ENCODE data around the gene LRRC75A.
"Not testable (repeated sequence)": the region's sequence is repeated elsewhere in the genome, so short reads cannot be mapped to it uniquely, and the experiment has no call there.

LRRC75A gene

DNA sequence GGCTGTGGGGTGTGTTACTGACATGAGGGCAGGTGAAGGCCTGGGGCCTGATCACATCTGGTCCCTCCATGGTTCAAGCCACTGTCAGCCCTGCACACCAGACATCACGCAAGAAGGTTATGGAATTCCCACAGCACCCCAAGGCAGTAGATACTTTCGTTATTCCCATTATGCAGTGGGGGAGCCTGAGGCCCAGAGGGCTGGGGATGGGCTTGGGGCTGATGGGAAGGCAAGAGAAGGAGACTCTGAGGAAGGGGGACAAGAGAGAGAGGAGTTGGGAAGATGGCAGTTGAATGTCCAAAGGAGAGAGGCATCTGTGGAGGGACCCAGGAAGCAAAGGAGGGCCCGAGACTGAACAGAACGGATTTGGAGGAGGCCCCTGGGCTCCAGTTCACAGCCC, 42.0 kb downstream of the LRRC75A start:
- no peak for ATAC-seq
- no peak for DNase-seq

DNA sequence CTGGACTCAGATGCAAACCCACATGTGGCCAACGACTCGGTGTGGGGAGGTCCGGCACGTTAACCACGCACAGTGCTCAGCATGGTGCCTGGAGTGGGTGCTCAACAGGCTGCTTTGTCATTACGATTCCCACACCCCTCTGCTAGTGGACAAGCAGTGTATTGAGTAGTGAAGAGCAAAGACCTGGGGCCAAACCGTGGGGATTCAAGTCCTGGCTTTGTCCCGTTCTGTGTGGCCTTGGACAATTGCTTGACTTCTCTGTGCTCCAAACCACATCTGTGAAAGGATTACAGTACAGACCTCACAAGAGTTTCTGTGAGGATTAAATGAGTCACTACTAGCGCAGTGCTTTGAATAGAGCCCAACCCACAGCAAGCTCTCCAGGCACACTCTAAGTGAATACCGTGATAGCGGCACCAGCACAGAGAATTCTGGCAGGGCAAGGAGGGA, 42.8 kb downstream of the LRRC75A start:
- DNase-seq (no peak), ATAC-seq (peak; percentile 59)

DNA sequence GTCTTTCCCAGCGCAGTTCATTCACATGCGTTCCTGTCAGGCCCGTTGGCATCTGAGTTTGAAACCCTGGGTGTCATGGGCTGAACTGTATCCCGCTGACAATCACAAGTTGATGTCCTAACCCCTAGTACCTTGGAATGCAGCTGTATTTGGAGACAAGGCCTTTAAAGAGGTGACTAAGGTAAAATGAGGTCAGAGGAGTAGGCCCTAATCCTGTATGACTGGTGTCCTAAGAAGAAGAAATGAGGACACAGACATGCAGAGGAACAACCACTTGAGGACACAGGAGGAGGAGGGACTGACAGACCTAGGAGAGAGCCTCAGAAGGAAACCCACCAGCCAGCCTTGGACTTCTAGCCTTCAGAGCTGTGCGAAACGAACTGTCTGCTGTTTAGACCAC, 43.5 kb downstream of the LRRC75A start:
- no peak for ATAC-seq

DNA sequence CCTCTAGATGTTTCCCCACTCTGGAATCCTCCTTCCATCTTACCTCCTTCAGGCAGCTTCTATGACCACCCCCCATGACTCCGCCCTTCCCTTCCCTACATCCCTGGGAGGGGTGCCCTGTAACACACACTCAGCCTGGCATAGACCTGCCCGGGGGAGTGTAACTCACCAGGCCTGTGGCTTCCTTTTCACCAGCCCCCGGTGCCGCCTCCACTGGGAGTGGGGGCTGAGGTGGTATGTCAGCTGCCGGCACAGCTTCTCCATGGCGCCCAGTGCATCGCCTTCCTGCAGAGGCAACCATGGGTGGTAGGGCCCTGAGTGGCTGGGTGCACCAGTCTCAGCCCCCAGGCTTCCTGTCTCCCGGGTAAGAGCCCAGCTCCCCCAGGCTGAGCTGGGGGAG, 44.3 kb downstream of the LRRC75A start:
- ATAC-seq: no peak
- DNase-seq: no peak

More for the DNA sequence above, 43.5 kb downstream of the LRRC75A start:
- DNase-seq: no peak

DNA sequence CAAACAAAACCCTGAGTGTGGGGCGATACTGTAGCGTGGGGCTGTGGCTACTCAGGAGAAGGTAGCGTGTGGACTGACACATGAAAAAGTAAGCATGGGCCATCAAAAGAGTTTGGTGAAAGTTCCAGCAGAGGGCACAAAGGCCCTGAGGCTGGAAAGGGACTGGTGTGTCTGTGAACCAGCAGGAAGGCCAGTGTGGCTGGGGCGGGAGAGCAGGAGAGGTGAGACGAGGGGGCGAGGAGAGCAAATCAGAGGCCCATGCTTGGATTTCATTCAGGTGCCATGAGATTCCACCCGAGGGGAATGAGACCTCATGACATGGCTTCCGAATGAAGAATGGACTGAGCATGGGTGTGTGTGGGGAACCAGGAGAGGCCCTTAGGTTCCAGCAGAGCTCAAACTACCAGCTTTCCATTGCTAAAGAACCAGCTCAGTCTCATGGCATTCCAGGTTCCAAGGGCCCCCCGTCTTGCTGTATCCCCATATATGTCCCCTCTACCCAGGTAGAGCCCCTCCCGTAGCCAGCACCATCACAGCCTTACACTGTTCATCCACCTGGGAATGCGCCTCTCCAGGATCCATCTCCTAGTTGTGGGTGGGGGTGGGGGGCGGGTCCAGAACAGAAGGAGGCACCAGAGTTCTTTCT, 45.5 kb downstream of the LRRC75A start:
- ATAC-seq: no peak
- DNase-seq: no peak

DNA sequence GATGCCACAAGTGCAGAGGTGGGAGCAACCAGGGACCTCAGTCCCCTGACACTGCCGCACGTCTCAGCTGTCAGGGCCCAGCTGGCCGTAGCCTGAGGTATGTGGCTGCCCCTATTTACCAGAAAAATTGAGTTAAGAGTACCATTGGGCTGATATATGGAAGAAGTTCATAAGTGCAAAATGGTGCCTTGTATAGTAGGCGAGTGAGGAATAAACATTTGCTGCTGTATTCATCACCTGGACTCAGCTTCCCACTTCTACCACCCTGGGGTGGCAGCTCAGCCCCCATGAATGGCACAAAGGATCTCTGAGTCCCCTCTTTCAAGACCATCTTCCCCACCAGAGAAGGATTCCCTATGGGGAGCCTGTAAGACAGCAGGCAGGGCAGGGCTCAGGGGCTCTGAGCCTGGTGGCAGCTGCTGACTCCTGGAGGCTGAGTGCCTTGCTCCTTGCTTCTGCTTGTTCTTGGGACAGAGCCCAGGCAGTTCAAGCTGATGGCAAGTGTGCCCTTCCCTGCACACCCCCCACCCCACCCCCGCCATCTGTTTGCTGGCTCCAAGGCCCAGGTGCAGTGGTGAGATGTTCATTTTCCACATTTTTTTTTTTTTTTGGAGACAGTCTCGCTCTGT, 47.6 kb downstream of the LRRC75A start:
- DNase-seq: peak; percentile 43
- peak; percentile 4 for ATAC-seq

DNA sequence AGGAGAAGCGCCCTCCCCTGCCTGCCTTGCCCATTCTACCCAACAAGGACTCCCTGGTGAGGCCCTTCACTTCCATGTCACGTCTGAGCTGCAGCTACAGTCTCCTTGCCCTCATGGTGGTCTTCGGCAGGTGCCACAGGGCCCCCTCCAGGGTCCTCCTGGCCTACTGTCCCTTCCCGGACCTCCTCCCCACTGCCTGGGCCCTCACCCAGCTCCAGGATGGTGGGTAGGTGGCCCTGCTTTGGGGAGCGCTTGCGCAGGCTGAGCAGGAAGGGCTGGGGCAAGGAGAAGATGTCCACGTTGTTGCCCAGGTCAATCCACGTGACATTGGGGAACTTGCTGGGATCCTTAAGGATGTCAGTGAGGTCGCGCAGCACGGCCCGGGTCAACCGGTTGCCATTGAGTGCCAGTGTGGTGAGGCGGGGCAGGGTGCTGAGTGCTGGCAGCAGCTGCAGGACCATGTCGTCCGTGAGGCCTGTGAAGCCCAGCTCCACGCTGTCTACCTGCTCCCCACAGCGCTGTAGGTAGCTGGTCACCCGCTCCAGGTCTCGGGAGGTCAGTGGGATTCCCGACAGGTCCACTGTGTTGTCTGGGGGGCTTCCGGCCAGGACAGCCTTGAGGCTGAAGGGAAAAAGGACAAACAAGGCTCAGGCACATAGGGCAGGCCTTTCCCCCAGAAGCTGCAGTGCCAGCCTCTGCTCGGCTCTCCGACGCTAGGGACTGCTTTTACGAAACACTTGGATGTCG, 48.3 kb downstream of the LRRC75A start:
- DNase-seq (peak; percentile 61), ATAC-seq (peak; percentile 10)

DNA sequence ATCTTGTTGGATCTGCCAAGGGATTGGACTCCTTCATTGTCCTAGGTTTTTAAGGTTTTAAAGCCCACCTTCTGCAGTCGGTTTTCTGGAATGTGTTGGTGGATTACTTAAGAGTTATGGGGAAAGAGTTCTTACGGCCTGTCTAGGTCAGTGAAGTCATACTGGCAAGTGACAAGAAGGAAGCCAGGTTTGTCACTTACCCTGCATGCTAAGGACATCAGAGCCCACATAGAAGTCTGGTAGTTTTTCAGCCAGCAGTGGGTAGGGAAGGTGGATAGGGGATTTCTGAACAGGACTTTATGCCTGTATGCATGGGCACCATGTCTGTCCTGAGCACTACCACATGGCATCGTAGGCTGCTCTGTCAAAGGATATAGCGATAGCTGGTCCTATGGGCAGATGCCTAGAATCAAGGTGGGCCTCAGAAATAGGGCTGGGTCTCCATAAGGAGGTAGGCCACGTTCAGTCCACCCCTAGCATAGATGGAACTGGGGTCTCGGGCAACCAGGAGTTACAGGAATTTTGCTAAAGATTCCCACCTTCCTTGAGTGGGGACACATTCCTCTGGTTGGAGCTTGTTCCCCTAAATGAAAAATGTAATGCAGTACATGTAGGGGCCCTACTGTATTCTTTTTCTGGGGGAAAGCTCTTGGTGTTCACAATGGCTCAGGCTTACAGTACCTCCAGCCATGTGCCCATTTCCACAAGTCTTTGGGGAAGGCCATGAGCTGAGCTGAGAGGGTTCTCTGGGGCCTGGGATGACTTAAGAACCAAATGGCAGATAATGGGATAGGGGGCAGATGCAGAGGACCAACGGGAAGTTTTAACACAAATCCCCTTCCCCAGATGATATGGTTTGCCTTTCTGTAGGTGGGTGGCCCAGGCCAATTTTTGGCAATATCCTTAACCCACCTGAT, 49.1 kb downstream of the LRRC75A start:
- ATAC-seq (no peak), DNase-seq (no peak)

DNA sequence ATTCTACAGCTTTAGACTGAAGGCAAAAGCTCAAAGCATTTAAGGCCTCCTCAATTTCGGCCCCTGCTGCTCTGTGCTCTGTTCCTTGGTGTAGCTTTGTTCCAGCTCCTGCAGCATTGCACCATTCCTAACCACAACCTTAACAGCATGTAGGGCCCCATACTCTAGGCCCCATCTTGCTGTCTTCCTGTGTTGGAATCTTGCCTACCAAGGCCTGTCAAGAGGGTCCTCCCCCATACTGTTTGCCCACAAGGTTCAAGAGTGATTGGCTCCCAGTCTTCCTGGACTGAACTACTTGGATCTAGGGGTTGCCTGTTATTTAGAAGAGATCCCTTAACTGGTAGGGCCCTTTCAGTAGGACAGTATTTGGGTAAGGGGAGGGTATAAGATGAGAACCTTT, 49.9 kb downstream of the LRRC75A start:
- ATAC-seq (no peak), DNase-seq (no peak)

DNA sequence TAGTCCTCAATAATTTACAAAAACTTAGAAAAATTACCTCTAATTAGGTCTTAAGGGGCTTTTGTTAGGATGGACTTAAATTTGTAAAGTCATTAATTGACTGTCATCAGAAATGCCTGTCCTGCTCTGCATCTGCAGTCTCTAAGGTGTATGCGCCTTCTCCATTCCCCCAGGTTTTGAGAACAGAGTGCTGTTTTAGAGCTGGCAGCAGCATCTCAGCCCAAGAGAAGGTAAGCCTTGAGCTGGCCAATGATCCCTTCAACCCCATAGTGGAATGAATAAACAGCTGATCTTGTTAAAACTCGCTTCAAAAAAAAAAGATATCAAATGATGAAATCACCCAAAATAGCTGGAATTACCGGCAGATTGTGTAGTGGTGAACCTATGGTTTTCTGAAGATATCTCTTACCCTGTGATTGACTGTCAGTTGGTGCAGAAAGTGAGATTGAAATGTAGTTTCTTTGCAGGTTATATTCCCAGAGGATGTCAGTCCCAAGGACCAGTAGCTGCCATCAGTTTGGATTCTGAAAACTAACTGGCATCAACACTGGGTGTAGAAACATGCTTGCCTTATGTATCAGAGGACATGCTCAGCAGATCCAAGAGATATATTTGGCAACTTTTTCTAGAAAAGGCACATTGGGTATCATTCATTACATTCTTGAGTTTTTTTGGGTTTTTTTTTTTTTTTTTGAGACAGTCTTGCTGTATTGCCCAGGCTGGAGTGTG, 50.9 kb downstream of the LRRC75A start:
- no peak for ATAC-seq

DNA sequence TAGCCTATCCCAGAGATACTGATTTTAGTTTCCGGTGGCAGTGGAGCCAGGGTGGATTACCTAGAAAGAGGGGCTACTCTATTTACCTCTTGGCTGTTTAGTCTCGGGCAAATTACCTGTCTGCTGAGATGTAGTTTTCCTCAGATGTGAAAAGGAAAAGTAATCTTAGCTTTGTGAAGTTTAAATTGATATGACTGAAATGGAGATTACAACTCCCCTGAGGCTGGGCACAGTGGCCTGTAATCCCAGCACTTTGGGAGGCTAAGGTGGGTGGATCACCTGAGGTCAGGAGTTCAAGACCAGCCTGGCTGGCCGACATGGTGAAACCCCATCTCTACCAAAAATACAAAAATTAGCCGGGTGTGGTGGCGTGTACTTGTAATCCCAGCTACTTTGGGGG, 51.6 kb downstream of the LRRC75A start:
- DNase-seq, ATAC-seq: not testable (repeated sequence)

More for the DNA sequence above, 50.9 kb downstream of the LRRC75A start:
- no peak for DNase-seq

DNA sequence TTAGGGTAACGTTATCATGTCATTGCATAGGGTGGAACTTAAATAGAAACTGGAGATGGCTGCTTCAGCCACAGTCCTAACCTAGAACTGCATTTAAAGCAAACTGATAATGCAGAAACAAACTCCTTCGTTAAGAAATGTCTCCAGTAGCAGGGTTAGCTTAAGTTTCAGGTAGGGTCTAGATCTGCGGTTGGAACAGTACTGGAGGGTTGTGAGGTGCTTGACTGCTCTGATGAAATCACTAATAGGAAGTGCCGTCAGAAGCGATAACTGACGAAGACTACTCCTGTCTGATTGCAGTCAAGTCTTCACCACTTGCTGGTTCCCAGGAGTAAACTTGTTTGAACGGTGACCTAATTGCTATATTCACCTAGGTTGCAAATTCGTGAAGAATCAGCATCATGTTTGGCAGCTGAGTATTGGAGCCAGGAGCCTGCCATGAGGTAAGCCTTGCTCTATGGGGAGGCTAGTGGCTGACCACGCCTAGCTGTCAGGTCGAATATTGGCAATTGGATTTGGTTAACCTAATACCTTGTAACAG, 52.1 kb downstream of the LRRC75A start:
- no peak for ATAC-seq
- no peak for DNase-seq

DNA sequence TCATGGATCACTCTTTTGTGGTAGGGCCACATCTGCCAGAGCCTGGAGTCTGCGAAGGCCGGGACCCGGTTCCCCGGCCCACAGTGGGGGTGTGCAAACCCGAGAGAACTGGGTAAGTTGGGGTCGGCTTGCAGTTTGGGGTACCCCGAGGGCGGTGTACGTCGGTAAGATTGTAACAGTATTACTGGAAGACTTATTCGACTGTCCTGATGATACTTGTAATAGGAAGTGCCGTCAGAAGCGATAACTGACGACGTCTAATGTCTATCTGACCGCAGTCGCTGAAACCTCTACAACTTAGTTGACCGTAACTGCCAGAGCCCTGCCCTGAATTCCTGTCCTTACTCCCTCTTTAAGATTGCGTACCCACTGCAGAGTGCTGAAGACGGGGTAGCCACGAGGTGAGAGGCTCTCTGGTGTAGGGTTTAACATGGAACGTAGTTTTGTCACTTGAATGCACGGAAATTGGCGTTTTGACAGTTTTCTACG, 52.6 kb downstream of the LRRC75A start:
- ATAC-seq (no peak), DNase-seq (no peak)

DNA sequence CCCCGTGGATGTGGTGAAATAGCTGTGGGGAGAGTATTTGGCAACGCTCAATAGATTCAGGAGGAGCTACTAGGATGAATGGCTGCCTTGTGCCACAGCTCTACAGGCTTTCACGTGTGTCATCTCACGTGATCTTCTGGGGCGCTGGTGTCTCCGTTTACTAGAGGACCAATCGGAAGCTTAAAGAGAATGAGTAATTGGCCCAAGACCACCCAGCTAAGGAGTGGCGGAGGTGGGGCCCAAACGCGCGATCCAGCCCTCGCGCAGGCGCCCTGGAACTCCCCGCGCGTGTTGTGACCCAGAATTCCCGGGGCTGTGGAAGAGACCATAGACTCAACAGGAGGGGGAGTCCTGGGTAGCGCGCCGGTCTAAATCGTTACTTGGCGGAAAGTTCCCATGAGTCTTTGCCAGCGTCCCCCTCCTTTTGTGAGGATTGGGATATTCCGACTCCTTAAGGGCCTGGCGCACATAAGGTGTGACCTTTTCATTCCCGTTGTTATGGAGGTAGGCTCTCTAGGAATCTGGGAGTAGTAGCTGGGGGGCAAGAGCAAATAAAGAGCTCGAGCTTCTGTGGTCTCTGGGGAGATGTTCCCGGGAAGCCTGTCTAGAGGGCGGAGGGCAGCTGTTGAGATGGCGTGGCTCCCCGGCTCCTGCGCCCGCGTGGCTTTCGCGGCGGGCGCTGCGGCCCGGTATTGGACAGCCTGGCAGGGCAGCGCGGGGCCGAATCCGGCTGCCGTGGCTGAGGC, 53.3 kb downstream of the LRRC75A start:
- DNase-seq (peak; percentile 94), ATAC-seq (peak; percentile 89)

DNA sequence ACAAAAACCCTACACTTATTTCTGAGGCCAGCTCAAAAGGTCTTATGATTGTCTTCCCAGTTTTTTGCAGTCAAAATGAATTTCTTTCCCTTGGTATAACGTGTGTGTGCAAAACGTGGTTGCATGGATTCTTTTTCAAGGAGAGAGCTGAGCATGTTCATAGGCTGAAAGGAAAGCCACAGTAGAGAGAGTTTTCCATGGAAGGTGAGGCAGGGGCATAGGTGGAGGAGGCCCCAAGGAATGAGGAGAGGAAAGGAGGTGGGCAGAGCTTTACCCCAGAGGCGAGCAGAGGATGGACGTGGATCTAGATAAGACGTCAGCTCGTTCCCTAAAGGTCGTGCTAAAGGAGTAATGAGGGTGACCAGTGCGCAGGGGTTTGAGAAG, 53.8 kb downstream of the LRRC75A start:
- DNase-seq (no peak), ATAC-seq (no peak)

DNA sequence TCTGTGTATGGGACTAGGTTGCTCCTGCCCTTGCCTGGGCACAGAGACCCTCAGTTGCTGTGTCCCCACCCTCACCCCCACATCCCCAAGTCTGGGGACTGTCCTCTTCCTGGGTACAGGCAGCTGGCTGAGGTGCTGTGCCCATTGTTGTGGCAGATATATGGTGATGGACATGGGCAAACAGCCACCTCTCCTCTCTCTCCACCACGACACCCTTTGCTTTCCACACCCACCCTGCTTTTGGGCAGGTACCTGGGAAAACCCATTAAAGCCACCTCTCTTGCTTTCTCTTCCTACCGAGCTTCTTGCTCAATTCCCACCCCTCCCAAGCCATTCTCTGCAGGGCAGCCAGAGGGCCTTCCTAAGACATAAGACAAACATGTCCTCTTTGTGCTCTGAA, 54.9 kb downstream of the LRRC75A start:
- DNase-seq (no peak), ATAC-seq (no peak)

DNA sequence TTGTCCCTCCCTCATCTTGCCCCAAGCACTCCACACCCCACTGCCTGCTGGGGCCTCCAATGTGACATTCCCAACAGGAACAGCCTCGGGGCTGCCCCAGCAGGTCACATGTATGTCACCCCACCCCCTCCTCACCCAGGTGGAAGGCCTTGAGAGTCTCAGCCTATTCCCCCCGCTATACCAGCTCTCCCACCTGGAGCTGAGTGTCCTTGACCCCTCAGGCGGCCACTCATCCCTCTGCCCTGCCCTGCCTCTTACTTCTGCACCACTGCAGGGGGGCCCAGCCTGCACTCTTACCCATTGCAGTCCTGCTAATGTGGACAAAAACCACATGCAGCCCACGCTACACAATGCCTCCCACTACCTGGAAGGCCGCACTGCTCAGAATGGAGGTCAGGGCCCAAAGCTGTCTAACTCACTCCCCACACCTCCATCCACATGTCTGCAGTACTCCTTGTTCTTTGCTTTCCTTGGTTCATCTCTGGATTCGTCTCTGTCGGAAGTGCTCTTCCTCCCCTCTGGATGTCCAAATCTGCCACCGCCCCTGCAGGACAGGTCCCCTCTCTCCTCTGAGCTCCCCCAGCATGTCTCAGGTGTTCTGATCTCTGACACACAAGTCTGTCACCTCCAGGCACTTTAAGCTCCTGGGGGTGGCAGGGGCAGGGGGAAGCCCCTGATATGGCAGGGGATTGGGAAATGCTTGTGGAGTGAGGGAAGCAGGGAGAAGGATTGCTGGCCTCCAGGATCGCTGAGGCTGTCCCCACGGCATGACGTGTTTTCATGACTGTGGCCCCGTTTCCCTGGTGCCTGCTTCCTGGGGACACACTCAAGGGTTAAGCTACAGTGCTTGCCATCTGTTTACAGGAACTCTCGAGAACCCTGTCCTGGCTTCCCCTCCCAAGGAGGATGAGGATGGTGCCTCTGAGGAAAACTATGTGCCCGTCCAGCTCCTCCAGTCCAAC, 55.8 kb downstream of the LRRC75A start:
- DNase-seq (no peak), ATAC-seq (no peak)

DNA sequence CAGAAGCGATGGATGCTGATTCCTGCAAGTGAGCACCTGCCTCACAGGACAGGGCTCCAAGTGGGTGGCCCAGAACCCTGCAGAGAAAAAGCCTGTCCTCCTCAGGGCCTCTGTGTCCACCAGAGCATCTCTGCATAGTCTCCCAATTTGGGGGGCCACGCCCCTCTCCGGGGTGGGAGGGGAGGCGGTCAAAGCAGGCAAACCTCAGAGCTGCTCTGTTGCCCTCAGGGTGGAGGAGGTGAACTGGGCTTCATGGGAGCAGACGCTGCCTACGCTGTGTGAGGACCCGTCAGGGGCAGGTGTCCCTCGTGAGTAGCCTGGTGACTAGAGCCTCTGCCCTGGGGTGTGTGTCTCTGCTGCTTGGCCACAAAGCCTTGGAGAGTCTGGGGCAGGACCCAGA, 57.3 kb downstream of the LRRC75A start:
- no peak for DNase-seq
- ATAC-seq: no peak

DNA sequence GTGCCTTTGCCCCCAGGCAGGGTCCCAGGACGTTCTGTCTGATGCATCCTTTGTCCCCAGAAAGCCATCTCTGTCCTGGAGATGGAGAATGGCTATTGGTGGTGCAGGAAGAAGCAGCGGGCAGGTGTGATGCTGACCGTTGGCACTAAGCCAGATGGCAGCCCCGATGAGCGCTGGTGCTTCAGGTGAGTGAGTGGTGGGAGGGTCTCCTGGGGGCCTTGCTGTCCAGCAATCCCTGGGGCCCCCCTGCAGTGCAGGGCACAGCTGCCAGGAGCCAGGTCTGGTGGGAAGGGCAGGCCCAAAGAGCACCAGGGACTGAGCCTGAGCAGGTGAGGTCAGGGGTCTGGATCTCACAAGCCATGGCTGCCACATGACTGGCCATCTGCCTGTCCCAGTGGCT, 58.5 kb downstream of the LRRC75A start:
- ATAC-seq: no peak

More for the DNA sequence above, 58.5 kb downstream of the LRRC75A start:
- DNase-seq: no peak

Data from stimulated activated naive CD8-positive, alpha-beta T cell treated with anti-CD3 and anti-CD28 coated beads, Interleukin-15, Interleukin-2, amounts not matched to agents 100 U/mL and 50 U/mL, for 24 hours (primary cell).